Measurements from ENCODE around the gene HOXA3. TPM values are rescaled to one million over a fixed set of nuclear protein-coding genes. Genes with fewer than 3 reads are reported as not detected.

The HOXA3 gene
- polyA plus RNA-seq, 3 donors: not detected

DNA sequence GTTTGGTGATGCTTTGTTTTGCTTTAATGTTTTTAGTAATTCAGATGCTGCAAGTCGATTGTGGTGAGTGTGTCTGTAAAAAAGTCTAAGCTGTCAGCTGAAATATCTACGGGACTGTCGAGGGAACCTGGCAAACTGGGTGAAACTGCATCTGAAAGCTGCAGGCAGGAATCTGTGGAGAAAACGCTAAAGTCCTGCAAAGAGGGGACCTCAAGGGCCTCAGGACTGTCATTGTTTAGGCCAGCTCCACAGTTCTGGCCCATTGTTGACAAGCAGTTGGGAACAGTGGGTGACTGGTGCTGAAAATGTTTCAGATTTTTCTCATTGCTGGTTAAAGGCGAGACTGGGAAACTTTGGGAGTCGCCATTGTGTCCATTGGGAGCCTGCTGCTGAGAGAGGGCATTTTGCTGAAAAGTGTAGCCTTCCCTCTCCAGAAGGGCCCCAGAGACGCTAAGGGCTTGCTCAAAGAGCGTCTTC is 51.7 kb downstream of the HOXA3 start:
- H3K79me2 ChIP-seq (ENCODE audit: insufficient read depth, low read length): peaks cover 31% of the 10 kb centered on the region

More for the DNA sequence above, 51.7 kb downstream of the HOXA3 start:
- Mint-ChIP-seq H3K36me3 (peaks cover 54 to 57% of the 10 kb centered on the region in 2 donors), H3K4me3 (peak overlapping the region in 1 of 2 donors; percentile 79), H3K27me3 (ENCODE audit: low read depth in 3 of 3) (peaks cover 75 to 88% (median 79%) of the 10 kb centered on the region in 3 donors), H3K9me3 (peaks cover 0 to 46% (median 19%) of the 10 kb centered on the region in 7 donors), H3K4me1 (peaks cover 51% of the 10 kb centered on the region), H3K27ac (no peak overlapping the region)
- Histone ChIP-seq H3K27me3 (ENCODE audit: control insufficient read depth in 2 of 2, insufficient read depth in 2 of 2, low read length in 2 of 2) (peaks cover 56 to 84% of the 10 kb centered on the region in 2 donors), H3K27ac (ENCODE audit: low read depth in 1 of 2, low read length in 2 of 2) (no peak overlapping the region), H2AFZ (ENCODE audit: insufficient read depth, low read depth, low read length, poor library complexity, severe bottlenecking) (no peak overlapping the region), H3K36me3 (replicated peaks in 1 of 2; ENCODE audit: control insufficient read depth in 1 of 2, insufficient read depth in 2 of 2, low read length in 2 of 2) (peaks cover 9 to 32% of the 10 kb centered on the region in 2 donors), H3K9me3 (replicated peaks in 1 of 2; ENCODE audit: control insufficient read depth in 1 of 2, insufficient read depth in 1 of 2, low read length in 2 of 2) (peaks cover 0 to 24% of the 10 kb centered on the region in 2 donors), H3K4me2 (replicated peaks; ENCODE audit: extremely low read depth, low read length, poor library complexity, severe bottlenecking) (no peak overlapping the region), H3K9ac (ENCODE audit: insufficient read depth, low read length, poor library complexity, severe bottlenecking) (no peak overlapping the region), H3K4me1 (ENCODE audit: control insufficient read depth in 1 of 2, insufficient read depth in 2 of 2, low read length in 2 of 2) (peaks cover 38 to 43% of the 10 kb centered on the region in 2 donors), H3K4me3 (replicated peaks in 1 of 3; ENCODE audit: low read depth in 2 of 3, low read length in 3 of 3) (no peak overlapping the region), H4K20me1 (ENCODE audit: insufficient read depth, low read length) (peaks cover 83% of the 10 kb centered on the region)
- intact Hi-C loops (cut with micrococcal nuclease): no loop called here
- no peak for TF ChIP-seq CTCF (IDR thresholded peaks at IDR 0.05)
- DNase-seq: no peak
- 100% methylated on average over 6 of the region's 8 CpGs for WGBS (ENCODE audit: insufficient coverage)

All from CD14-positive monocyte (primary cell).